ENCODE data around the gene DOCK4. TPM values are rescaled to one million over a fixed set of nuclear protein-coding genes. Genes with fewer than 3 reads are reported as not detected.

Gene DOCK4
- total and polyA plus RNA-seq, 4 donors, result 40.3 to 95.0 (median 56.4) TPM

GRCh38 chr7:111877931-111878330 lies 328.3 kb downstream of the DOCK4 start:
- Histone ChIP-seq H3K9me3 (ENCODE audit: control insufficient read depth, insufficient read depth, low read length) (no peaks in the 10 kb centered on the region), H3K27ac (ENCODE audit: low read depth, low read length) (no peak overlapping the region), H3K4me3 (ENCODE audit: low read depth, low read length) (no peak overlapping the region), H3K36me3 (ENCODE audit: control insufficient read depth, insufficient read depth, low read length) (peaks cover 3% of the 10 kb centered on the region), H3K4me1 (ENCODE audit: control insufficient read depth, insufficient read depth, low read length) (peaks cover 4% of the 10 kb centered on the region), H3K27me3 (ENCODE audit: control insufficient read depth, insufficient read depth, low read length) (no peaks in the 10 kb centered on the region)
- WGBS (ENCODE audit: insufficient coverage), result 87% methylated on average over 2 of the region's 4 CpGs
- no peak for DNase-seq (ENCODE audit: low read depth in 4 of 6, low spot score in 6 of 6)

DNA sequence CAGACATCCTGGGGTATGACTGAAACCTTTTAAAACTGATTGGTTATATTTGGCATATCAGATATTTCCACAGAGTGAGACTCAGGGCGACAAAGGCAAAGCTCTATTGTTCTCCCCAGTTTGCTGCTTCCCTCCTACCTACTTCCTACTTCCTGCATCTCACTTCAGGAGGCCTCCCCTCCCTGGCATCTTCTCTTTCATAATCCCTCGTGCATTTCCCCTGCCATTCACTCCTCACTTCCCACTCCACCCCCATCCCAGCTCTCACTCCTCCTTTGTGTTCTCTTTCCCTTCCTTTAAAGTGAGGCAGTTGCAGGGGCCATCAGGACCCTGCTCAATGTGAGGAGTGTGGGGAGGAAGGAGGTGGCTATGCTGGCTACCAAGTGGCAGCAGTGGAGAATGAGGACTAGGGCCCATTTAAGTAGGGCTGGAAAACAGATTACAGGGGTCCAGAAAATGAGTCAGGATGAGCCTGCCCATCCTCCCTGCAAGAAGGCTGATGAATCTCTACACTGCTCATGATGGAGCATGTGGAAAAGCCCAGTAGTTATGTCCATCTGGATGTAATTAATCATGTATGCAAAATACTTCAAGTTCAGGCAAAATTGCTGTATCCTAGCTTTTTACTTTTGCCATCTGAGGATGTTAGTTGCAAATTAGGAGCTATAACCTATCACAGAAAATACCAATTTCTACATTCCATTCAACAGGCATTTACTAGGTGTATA lies 332.1 kb downstream of the DOCK4 start:
- DNase-seq (ENCODE audit: low read depth in 4 of 6, low spot score in 6 of 6), result no peak
- H3K27ac ChIP-seq (ENCODE audit: low read depth, low read length), result peak overlapping the region; percentile 33
- peaks cover 7% of the 10 kb centered on the region for H3K4me1 ChIP-seq (ENCODE audit: control insufficient read depth, insufficient read depth, low read length)
- 80% methylated on average over 1 of the region's 2 CpGs for WGBS (ENCODE audit: insufficient coverage)
- peaks cover 3% of the 10 kb centered on the region for H3K36me3 ChIP-seq (ENCODE audit: control insufficient read depth, insufficient read depth, low read length)
- no peak overlapping the region for H3K4me3 ChIP-seq (ENCODE audit: low read depth, low read length)
- no peaks in the 10 kb centered on the region for H3K9me3 ChIP-seq (ENCODE audit: control insufficient read depth, insufficient read depth, low read length)
- H3K27me3 ChIP-seq (ENCODE audit: control insufficient read depth, insufficient read depth, low read length), result no peaks in the 10 kb centered on the region

DNA sequence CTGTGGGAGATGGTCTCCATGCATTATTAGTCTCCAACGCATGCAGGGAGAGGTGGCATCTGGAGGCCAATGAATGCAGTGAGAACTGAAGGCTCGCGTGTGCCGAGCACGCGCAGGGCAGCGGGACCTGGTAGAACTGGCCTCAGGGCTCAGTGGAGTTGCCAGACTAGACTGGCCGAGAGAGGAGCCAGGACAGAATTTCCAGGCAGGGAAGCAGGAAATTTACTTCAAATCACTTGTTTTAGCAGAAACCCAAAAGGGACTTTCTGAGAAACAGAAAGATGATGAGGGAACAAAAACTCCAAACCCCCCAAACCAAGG lies 332.9 kb downstream of the DOCK4 start:
- Histone ChIP-seq H3K27me3 (ENCODE audit: control insufficient read depth, insufficient read depth, low read length) (no peaks in the 10 kb centered on the region), H3K27ac (ENCODE audit: low read depth, low read length) (no peak overlapping the region), H3K36me3 (ENCODE audit: control insufficient read depth, insufficient read depth, low read length) (peaks cover 3% of the 10 kb centered on the region), H3K4me1 (ENCODE audit: control insufficient read depth, insufficient read depth, low read length) (peaks cover 7% of the 10 kb centered on the region), H3K9me3 (ENCODE audit: control insufficient read depth, insufficient read depth, low read length) (no peaks in the 10 kb centered on the region), H3K4me3 (ENCODE audit: low read depth, low read length) (no peak overlapping the region)
- 91% methylated on average over 7 of the region's 8 CpGs for WGBS (ENCODE audit: insufficient coverage)
- no peak for DNase-seq (ENCODE audit: low read depth in 4 of 6, low spot score in 6 of 6)

DNA sequence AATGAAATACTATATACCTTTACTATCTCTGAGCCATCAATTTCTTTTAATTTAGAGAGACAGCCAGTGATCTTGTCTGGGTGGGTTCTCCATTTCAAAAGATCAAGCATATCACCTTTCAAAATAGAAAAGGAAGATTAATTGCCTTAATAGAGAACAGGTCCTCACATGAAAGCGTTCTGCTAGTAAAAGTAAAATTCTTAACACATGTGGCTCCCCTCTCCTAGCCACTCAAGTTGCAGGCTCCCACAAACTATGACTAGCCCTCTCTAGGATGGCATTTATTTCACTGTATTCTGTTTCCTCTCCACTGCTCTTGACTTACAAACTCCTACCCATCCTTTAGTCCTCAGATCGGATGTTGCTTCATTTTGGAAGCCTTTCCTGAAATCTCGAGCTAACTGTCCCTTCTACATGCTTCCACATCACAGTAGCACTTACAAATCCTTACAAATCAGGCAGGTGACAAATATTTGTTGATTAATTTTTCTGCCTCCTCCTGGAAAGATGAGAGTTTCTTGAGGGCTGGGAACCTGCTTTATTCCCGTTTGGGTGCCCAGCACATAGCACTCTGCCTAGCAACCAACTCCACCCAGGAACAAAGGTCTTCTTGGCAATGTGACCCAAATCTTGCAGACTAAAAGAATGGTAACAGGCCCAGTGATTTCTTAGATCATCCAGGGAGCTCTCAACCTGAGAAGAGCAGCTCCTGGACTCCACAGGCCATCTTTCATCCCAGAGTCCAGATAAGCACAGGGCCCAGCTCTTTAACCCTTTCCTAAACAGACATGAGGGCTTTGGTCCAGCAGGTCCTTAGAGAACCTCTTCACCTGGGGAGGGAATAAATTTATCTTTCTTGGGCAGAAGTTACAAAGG lies 333.5 kb downstream of the DOCK4 start:
- no peak for DNase-seq (ENCODE audit: low read depth in 4 of 6, low spot score in 6 of 6)
- Histone ChIP-seq H3K9me3 (ENCODE audit: control insufficient read depth, insufficient read depth, low read length) (no peaks in the 10 kb centered on the region), H3K27me3 (ENCODE audit: control insufficient read depth, insufficient read depth, low read length) (no peaks in the 10 kb centered on the region), H3K4me3 (ENCODE audit: low read depth, low read length) (no peak overlapping the region), H3K27ac (ENCODE audit: low read depth, low read length) (no peak overlapping the region), H3K36me3 (ENCODE audit: control insufficient read depth, insufficient read depth, low read length) (peaks cover 3% of the 10 kb centered on the region), H3K4me1 (ENCODE audit: control insufficient read depth, insufficient read depth, low read length) (peaks cover 7% of the 10 kb centered on the region)
- WGBS (ENCODE audit: insufficient coverage), result 73% methylated on average over 2 of the region's 4 CpGs

- H3K4me1 ChIP-seq (ENCODE audit: control insufficient read depth, insufficient read depth, low read length), result peaks cover 7% of the 10 kb centered on the region
- no peak overlapping the region for H3K27ac ChIP-seq (ENCODE audit: low read depth, low read length)
- H3K4me3 ChIP-seq (ENCODE audit: low read depth, low read length), result no peak overlapping the region
- no peaks in the 10 kb centered on the region for H3K27me3 ChIP-seq (ENCODE audit: control insufficient read depth, insufficient read depth, low read length)
- DNase-seq (ENCODE audit: low read depth in 4 of 6, low spot score in 6 of 6), result no peak
- WGBS (ENCODE audit: insufficient coverage), result no CpG with 5 or more reads among the region's 1 CpG
- no peaks in the 10 kb centered on the region for H3K9me3 ChIP-seq (ENCODE audit: control insufficient read depth, insufficient read depth, low read length)
- H3K36me3 ChIP-seq (ENCODE audit: control insufficient read depth, insufficient read depth, low read length), result peaks cover 3% of the 10 kb centered on the region
Measured at GRCh38 chr7:111871283-111871682, 334.9 kb downstream of the DOCK4 start.

DNA sequence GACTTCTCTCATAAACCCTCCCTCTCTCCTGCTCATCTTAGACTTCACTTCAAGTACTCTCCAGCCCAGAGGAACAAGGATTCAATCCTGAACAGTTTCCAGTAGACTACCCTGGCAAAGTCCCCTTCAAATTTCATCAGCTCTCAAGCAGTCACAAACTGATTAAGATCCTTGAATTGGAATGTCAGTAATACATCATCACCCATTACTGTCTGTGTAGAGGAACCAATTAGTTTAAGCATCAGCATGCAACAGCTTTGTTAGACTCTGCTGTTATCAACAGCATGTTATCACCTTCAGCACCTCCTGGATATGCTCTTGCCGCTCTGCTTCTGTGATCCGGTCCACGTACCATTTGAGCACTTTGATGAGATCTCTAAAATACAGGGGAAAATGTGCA lies 336.9 kb downstream of the DOCK4 start:
- no peak overlapping the region for H3K27ac ChIP-seq (ENCODE audit: low read depth, low read length)
- WGBS (ENCODE audit: insufficient coverage), result no CpG with 5 or more reads among the region's 3 CpGs
- H3K27me3 ChIP-seq (ENCODE audit: control insufficient read depth, insufficient read depth, low read length), result no peaks in the 10 kb centered on the region
- no peaks in the 10 kb centered on the region for H3K9me3 ChIP-seq (ENCODE audit: control insufficient read depth, insufficient read depth, low read length)
- H3K4me1 ChIP-seq (ENCODE audit: control insufficient read depth, insufficient read depth, low read length), result peaks cover 7% of the 10 kb centered on the region
- peaks cover 8% of the 10 kb centered on the region for H3K36me3 ChIP-seq (ENCODE audit: control insufficient read depth, insufficient read depth, low read length)
- DNase-seq (ENCODE audit: low read depth in 4 of 6, low spot score in 6 of 6), result no peak
- no peak overlapping the region for H3K4me3 ChIP-seq (ENCODE audit: low read depth, low read length)

- Histone ChIP-seq H3K9me3 (ENCODE audit: control insufficient read depth, insufficient read depth, low read length) (no peaks in the 10 kb centered on the region), H3K4me3 (ENCODE audit: low read depth, low read length) (no peak overlapping the region), H3K27ac (ENCODE audit: low read depth, low read length) (no peak overlapping the region), H3K36me3 (ENCODE audit: control insufficient read depth, insufficient read depth, low read length) (peaks cover 5% of the 10 kb centered on the region), H3K4me1 (ENCODE audit: control insufficient read depth, insufficient read depth, low read length) (no peaks in the 10 kb centered on the region), H3K27me3 (ENCODE audit: control insufficient read depth, insufficient read depth, low read length) (no peaks in the 10 kb centered on the region)
- WGBS (ENCODE audit: insufficient coverage), result 87% methylated on average over 2 of the region's 5 CpGs
- no peak for DNase-seq (ENCODE audit: low read depth in 4 of 6, low spot score in 6 of 6)
Measured at GRCh38 chr7:111867348-111867931, 338.8 kb downstream of the DOCK4 start.

- peaks cover 5% of the 10 kb centered on the region for H3K36me3 ChIP-seq (ENCODE audit: control insufficient read depth, insufficient read depth, low read length)
- H3K27ac ChIP-seq (ENCODE audit: low read depth, low read length), result no peak overlapping the region
- no peak for DNase-seq (ENCODE audit: low read depth in 4 of 6, low spot score in 6 of 6)
- no peak overlapping the region for H3K4me3 ChIP-seq (ENCODE audit: low read depth, low read length)
- no peaks in the 10 kb centered on the region for H3K27me3 ChIP-seq (ENCODE audit: control insufficient read depth, insufficient read depth, low read length)
- no peaks in the 10 kb centered on the region for H3K4me1 ChIP-seq (ENCODE audit: control insufficient read depth, insufficient read depth, low read length)
- no peaks in the 10 kb centered on the region for H3K9me3 ChIP-seq (ENCODE audit: control insufficient read depth, insufficient read depth, low read length)
- 86% methylated on average over 1 of the region's 2 CpGs for WGBS (ENCODE audit: insufficient coverage)
Measured at GRCh38 chr7:111866787-111867186, 339.4 kb downstream of the DOCK4 start.

- no peak overlapping the region for H3K4me3 ChIP-seq (ENCODE audit: low read depth, low read length)
- WGBS (ENCODE audit: insufficient coverage), result no CpG with 5 or more reads among the region's 1 CpG
- H3K27ac ChIP-seq (ENCODE audit: low read depth, low read length), result no peak overlapping the region
Measured at GRCh38 chr7:111865430-111865829, 340.8 kb downstream of the DOCK4 start.

More at GRCh38 chr7:111865430-111865829, 340.8 kb downstream of the DOCK4 start:
- Histone ChIP-seq H3K36me3 (ENCODE audit: control insufficient read depth, insufficient read depth, low read length) (peaks cover 10% of the 10 kb centered on the region), H3K9me3 (ENCODE audit: control insufficient read depth, insufficient read depth, low read length) (no peaks in the 10 kb centered on the region), H3K4me1 (ENCODE audit: control insufficient read depth, insufficient read depth, low read length) (no peaks in the 10 kb centered on the region), H3K27me3 (ENCODE audit: control insufficient read depth, insufficient read depth, low read length) (no peaks in the 10 kb centered on the region)
- no peak for DNase-seq (ENCODE audit: low read depth in 4 of 6, low spot score in 6 of 6)
